Measurements from ENCODE around the gene FBXL15.

The FBXL15 gene

GRCh38 chr10:102457591-102458150, 37.0 kb downstream of the FBXL15 start:
- H3K4me3 ChIP-seq (ENCODE audit: low read depth, low read length) = no peak overlapping the region
- DNase-seq (ENCODE audit: low read depth) = no peak
- TF ChIP-seq CTCF (IDR thresholded peaks at IDR 0.05; ENCODE audit: low read depth, low read length, missing control alignments) = no peak

GRCh38 chr10:102458656-102459055, 38.0 kb downstream of the FBXL15 start:
- TF ChIP-seq CTCF (IDR thresholded peaks at IDR 0.05; ENCODE audit: low read depth, low read length, missing control alignments) = no peak
- DNase-seq (ENCODE audit: low read depth) = no peak
- no peak overlapping the region for H3K4me3 ChIP-seq (ENCODE audit: low read depth, low read length)

- TF ChIP-seq CTCF (IDR thresholded peaks at IDR 0.05; ENCODE audit: low read depth, low read length, missing control alignments) = no peak
- no peak for DNase-seq (ENCODE audit: low read depth)
- peak overlapping the region; percentile 57 for H3K4me3 ChIP-seq (ENCODE audit: low read depth, low read length)
These were observed 40.2 kb downstream of the FBXL15 start for GRCh38 chr10:102460836-102461186.

GRCh38 chr10:102461187-102462054, 40.8 kb downstream of the FBXL15 start:
- peak; percentile 55 for DNase-seq (ENCODE audit: low read depth)
- peak overlapping the region; percentile 57 for H3K4me3 ChIP-seq (ENCODE audit: low read depth, low read length)
- no peak for TF ChIP-seq CTCF (IDR thresholded peaks at IDR 0.05; ENCODE audit: low read depth, low read length, missing control alignments)

GRCh38 chr10:102462512-102463054, 41.9 kb downstream of the FBXL15 start:
- H3K4me3 ChIP-seq (ENCODE audit: low read depth, low read length) = no peak overlapping the region
- no peak for DNase-seq (ENCODE audit: low read depth)
- no peak for TF ChIP-seq CTCF (IDR thresholded peaks at IDR 0.05; ENCODE audit: low read depth, low read length, missing control alignments)

GRCh38 chr10:102463983-102464382, 43.3 kb downstream of the FBXL15 start:
- no peak overlapping the region for H3K4me3 ChIP-seq (ENCODE audit: low read depth, low read length)
- TF ChIP-seq CTCF (IDR thresholded peaks at IDR 0.05; ENCODE audit: low read depth, low read length, missing control alignments) = no peak
- no peak for DNase-seq (ENCODE audit: low read depth)

All from GM12864 (cell line).